OCI-LY7 (cell line): ENCODE results near the gene PGAP3. TPM values are rescaled to one million over a fixed set of nuclear protein-coding genes. Genes with fewer than 3 reads are reported as not detected.

Source experiments
- BruUV-seq: library from RNA; stranded (reverse); fragments of 400-500 nt; replicated peaks from 2 replicates; lab custom pipeline; 2021; lab: Mats Ljungman, UMichigan
- CTCF ChIA-PET: fragments of 300-600 bp; sonication (Branson Sonifier 250); formaldehyde crosslinking; loops from one replicate; lab custom pipeline; 2022; ENCODE audit warnings: antibody characterized with exemption; ENCODE audit not compliant: unreplicated experiment; lab: Charles Lee
- POLR2A ChIA-PET: fragments of 300-600 bp; sonication (Branson Sonifier 250); formaldehyde crosslinking; loops from one replicate; lab custom pipeline; 2022; ENCODE audit warnings: antibody characterized with exemption; lab: Charles Lee
- DNase-seq: peaks from one replicate; pipeline ENCODE4 v3.0.0-alpha.2; 2015; ENCODE audit warnings: low spot score
- H2AFZ ChIP-seq: fragments of 200-600 bp; sonication (generic), shearing (Covaris generic); 2 replicates; pipeline ENCODE4 v1.6.1; 2014; ENCODE audit warnings: mild to moderate bottlenecking, antibody characterized with exemption, low read length, moderate library complexity
- H3K27ac ChIP-seq: fragments of 200-600 bp; sonication (generic); 2 replicates; pipeline ENCODE4 v1.5.1; 2014; ENCODE audit warnings: mixed run types, low read depth, mild to moderate bottlenecking, moderate library complexity, low read length, inconsistent platforms; ENCODE audit not compliant: poor library complexity, severe bottlenecking
- H3K36me3 ChIP-seq: fragments of 200-600 bp; sonication (generic); 2 replicates; pipeline ENCODE4 v1.6.1; 2014; ENCODE audit warnings: mild to moderate bottlenecking, antibody characterized with exemption, low read length, moderate library complexity, mixed read lengths; ENCODE audit not compliant: insufficient read depth
- H3K4me1 ChIP-seq: fragments of 200-600 bp; sonication (generic); 2 replicates; pipeline ENCODE4 v1.5.1; 2014; ENCODE audit warnings: mild to moderate bottlenecking, low read length; ENCODE audit not compliant: insufficient read depth, poor library complexity, severe bottlenecking
- H3K4me2 ChIP-seq: fragments of 200-600 bp; sonication (generic); 2 replicates; pipeline ENCODE4 v1.6.1; 2014; ENCODE audit warnings: mild to moderate bottlenecking, low read length
- H3K4me3 ChIP-seq: fragments of 200-600 bp; sonication (generic); 2 replicates; pipeline ENCODE4 v1.5.1; 2014; ENCODE audit warnings: mild to moderate bottlenecking, low read depth, low read length; ENCODE audit not compliant: poor library complexity, severe bottlenecking
- H3K79me2 ChIP-seq: fragments of 200-600 bp; sonication (generic); 2 replicates; pipeline ENCODE4 v1.6.1; 2016; ENCODE audit warnings: low read depth, mild to moderate bottlenecking, low read length, moderate library complexity, mixed read lengths; ENCODE audit not compliant: insufficient read depth
- H3K9me2 ChIP-seq: fragments of 200-600 bp; sonication (generic); 2 replicates; pipeline ENCODE4 v1.6.1; 2016; ENCODE audit warnings: mild to moderate bottlenecking, low read length, mixed read lengths; ENCODE audit not compliant: insufficient read depth
- H3K9me3 ChIP-seq: fragments of 200-600 bp; sonication (generic); 2 replicates; pipeline ENCODE4 v1.6.1; 2014; ENCODE audit warnings: mild to moderate bottlenecking, mixed run types, low read length, mixed read lengths
- H4K20me1 ChIP-seq: fragments of 200-600 bp; sonication (generic); 2 replicates; pipeline ENCODE4 v1.6.1; 2014; ENCODE audit warnings: mild to moderate bottlenecking, antibody characterized with exemption, low read length, moderate library complexity, mixed read lengths; ENCODE audit not compliant: insufficient read depth
- EZH2phosphoT487 ChIP-seq: fragments of 200-600 bp; sonication (generic); IDR thresholded peaks from 2 replicates; pipeline ENCODE4 v1.6.1; 2018; ENCODE audit warnings: low read depth, borderline replicate concordance, mild to moderate bottlenecking, mixed run types, antibody characterized with exemption, low read length, moderate library complexity, mixed read lengths
- intact Hi-C: fragments of 100-400 bp; cut with micrococcal nuclease; formaldehyde crosslinking; loops from one replicate; pipeline ENCODE4 v1.10.0; 2022; ENCODE audit not compliant: unreplicated experiment
- total RNA-seq, 2 experiments: library from RNA; depleted of rRNA in 1 of 2; stranded (reverse); fragments of >200 nt in 1 of 2; shearing (Covaris generic) in 1 of 2; gene quantifications; 2 replicates each; pipeline ENCODE4 v1.2.3, GENCODE V29; 2014 to 2022
- TF ChIP-seq, protein P1 (sequence below): fragments of 200-600 bp; sonication (generic); conservative IDR thresholded peaks from 2 replicates; pipeline ENCODE4 v1.5.1; 2014; ENCODE audit warnings: mild to moderate bottlenecking, antibody characterized with exemption, low read length, moderate library complexity, mixed read lengths

The PGAP3 gene
- total RNA-seq, 2 experiments from 2014 or later, result 8.7 to 9.2 TPM

DNA sequence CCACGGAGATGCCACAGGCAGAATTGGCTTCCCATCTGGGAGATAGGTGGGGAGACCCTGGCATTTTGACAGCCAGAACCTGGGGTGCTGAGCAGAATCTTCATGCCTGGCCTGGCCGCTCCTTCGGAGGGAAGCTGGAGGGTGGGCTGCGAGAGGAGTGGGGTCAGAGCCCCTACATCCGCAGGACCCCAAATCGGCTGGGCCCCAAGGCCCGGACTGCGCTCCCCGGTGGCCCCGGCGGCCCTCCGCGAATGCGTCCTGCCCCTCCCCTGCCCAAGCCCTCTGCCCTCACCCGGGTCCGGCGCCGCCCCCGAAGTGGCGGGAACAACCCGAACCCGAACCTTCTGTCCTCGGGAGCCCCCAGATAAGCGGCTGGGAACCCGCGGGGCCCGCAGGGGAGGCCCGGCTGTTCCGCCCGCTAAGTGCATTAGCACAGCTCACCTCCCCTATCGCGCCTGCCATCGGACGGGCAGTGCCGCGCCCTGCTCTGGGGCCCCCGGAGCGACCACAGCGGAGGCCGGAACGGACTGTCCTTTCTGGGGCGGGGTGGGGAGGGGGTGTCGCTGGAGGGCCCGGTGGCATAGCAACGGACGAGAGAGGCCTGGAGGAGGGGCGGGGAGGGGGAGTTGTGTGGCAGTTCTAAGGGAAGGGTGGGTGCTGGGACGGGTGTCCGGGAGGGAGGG lies 20.5 kb downstream of the PGAP3 start:
- no peaks in the 10 kb centered on the region for H3K4me1 ChIP-seq
- no peak overlapping the region for H2AFZ ChIP-seq
- peak overlapping the region; percentile 53; the same call in 1 of the 2 replicates for H3K4me2 ChIP-seq
- H3K9me3 ChIP-seq, result no peaks in the 10 kb centered on the region
- POLR2A ChIA-PET, result no interaction called here
- no peaks in the 10 kb centered on the region for H4K20me1 ChIP-seq
- H3K27ac ChIP-seq, result no peak overlapping the region
- no peaks in the 10 kb centered on the region for H3K79me2 ChIP-seq
- TF ChIP-seq, protein P1, sequence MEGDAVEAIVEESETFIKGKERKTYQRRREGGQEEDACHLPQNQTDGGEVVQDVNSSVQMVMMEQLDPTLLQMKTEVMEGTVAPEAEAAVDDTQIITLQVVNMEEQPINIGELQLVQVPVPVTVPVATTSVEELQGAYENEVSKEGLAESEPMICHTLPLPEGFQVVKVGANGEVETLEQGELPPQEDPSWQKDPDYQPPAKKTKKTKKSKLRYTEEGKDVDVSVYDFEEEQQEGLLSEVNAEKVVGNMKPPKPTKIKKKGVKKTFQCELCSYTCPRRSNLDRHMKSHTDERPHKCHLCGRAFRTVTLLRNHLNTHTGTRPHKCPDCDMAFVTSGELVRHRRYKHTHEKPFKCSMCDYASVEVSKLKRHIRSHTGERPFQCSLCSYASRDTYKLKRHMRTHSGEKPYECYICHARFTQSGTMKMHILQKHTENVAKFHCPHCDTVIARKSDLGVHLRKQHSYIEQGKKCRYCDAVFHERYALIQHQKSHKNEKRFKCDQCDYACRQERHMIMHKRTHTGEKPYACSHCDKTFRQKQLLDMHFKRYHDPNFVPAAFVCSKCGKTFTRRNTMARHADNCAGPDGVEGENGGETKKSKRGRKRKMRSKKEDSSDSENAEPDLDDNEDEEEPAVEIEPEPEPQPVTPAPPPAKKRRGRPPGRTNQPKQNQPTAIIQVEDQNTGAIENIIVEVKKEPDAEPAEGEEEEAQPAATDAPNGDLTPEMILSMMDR, result no peak
- no peak for TF ChIP-seq EZH2phosphoT487
- CTCF ChIA-PET, result no interaction called here
- H3K36me3 ChIP-seq, result peaks cover under 1% of the 10 kb centered on the region; the same call in 1 of the 2 replicates
- no peak overlapping the region for H3K4me3 ChIP-seq
- BruUV-seq, result no TSS peak
- no peaks in the 10 kb centered on the region for H3K9me2 ChIP-seq
- DNase-seq, result no peak
- intact Hi-C loops, result no loop called here

DNA sequence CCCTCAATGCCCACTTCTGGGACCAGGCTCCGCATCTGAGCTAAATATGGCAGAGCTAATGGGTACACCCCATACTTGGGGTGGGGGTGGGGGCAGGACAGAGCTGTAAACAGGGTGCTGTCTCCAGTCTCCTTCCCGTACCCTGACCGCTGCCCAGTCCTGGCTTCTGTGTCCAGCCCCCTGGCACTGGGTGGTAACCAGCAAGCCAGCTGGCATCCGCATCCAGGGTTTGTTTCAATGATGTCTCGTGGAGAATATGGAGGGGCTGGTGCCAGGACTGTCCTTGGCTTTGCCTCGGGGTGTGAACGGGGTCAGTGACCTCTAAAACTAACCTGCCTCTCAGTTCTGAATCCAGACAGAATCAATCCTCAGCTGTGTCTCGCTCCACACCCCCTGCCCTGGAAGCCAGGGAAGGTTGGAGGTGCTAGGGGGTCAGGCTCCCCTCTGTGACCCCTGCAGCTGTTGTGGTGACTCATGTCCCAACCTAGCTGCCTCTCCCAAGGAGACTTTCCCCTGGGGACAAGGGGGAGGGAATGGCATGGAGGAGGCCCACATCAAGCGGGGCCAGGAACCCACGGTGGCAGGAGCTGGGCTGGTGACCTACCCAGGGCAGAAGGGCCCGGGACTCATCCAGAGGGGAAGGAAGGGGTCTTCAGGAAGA lies 21.1 kb downstream of the PGAP3 start:
- H3K36me3 ChIP-seq, result peaks cover 7% of the 10 kb centered on the region; the same call in 1 of the 2 replicates
- no peak overlapping the region for H2AFZ ChIP-seq
- H4K20me1 ChIP-seq, result no peaks in the 10 kb centered on the region
- intact Hi-C loops, result no loop called here
- no peak for DNase-seq
- no peak overlapping the region for H3K4me3 ChIP-seq
- no peaks in the 10 kb centered on the region for H3K9me2 ChIP-seq
- H3K27ac ChIP-seq, result no peak overlapping the region
- ChIA-PET POLR2A (no interaction called here), CTCF (interaction anchor here (0.5 kb wide), 1 partner anchor 14 kb away, joined by 4 read pairs; no protein-coding TSS in a partner anchor)
- no peaks in the 10 kb centered on the region for H3K9me3 ChIP-seq
- H3K79me2 ChIP-seq, result no peaks in the 10 kb centered on the region
- TF ChIP-seq EZH2phosphoT487, result no peak
- TF ChIP-seq, protein P1, result no peak
- H3K4me1 ChIP-seq, result no peaks in the 10 kb centered on the region
- H3K4me2 ChIP-seq, result no peak overlapping the region
- BruUV-seq, result no TSS peak

DNA sequence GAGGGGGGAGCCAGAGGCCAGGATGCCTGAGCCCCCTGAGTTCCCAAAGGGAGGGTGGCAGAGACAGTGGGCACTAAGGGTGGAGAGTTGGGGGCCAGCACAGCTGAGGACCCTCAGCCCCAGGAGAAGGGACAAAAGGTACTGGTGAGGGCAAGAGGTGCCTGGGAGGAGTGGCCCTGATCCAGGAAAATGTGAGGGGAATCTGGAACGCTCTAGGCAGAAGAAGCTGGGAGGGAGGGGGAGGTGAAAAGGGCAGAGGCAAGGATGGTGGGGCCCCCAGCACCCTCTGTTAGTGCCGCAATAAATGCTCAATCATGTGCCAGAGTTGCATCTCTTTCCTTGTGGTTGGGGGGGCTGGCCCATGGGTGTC lies 21.6 kb downstream of the PGAP3 start:
- TF ChIP-seq, protein P1, result no peak
- no peak for TF ChIP-seq EZH2phosphoT487
- ChIA-PET CTCF (interaction anchor here (0.5 kb wide), 1 partner anchor 14 kb away, joined by 4 read pairs; no protein-coding TSS in a partner anchor), POLR2A (no interaction called here)
- no peak overlapping the region for H3K4me3 ChIP-seq
- H3K27ac ChIP-seq, result no peak overlapping the region
- no peaks in the 10 kb centered on the region for H3K4me1 ChIP-seq
- no peaks in the 10 kb centered on the region for H3K9me2 ChIP-seq
- H3K79me2 ChIP-seq, result no peaks in the 10 kb centered on the region
- H2AFZ ChIP-seq, result no peak overlapping the region
- no peaks in the 10 kb centered on the region for H4K20me1 ChIP-seq
- no TSS peak for BruUV-seq
- no peak for DNase-seq
- H3K36me3 ChIP-seq, result peaks cover 11% of the 10 kb centered on the region; the same call in 1 of the 2 replicates
- H3K9me3 ChIP-seq, result no peaks in the 10 kb centered on the region
- intact Hi-C loops, result no loop called here
- H3K4me2 ChIP-seq, result no peak overlapping the region
